22Rv1 (cell line): Measurements from ENCODE around the gene MAST3.

Experiments used
- H3K27ac ChIP-seq: fragments of 450-650 bp; 2 replicates; pipeline ENCODE4 v1.5.1; 2017
- CTCF ChIP-seq: fragments of 450-650 bp; IDR thresholded peaks from 2 replicates; pipeline ENCODE4 v1.5.1; 2017; ENCODE audit warnings: mild to moderate bottlenecking
- ZFX ChIP-seq: fragments of 450-650 bp; IDR thresholded peaks from 2 replicates; pipeline ENCODE4 v1.6.1; 2017; ENCODE audit warnings: antibody characterized with exemption, borderline replicate concordance

The MAST3 gene

DNA sequence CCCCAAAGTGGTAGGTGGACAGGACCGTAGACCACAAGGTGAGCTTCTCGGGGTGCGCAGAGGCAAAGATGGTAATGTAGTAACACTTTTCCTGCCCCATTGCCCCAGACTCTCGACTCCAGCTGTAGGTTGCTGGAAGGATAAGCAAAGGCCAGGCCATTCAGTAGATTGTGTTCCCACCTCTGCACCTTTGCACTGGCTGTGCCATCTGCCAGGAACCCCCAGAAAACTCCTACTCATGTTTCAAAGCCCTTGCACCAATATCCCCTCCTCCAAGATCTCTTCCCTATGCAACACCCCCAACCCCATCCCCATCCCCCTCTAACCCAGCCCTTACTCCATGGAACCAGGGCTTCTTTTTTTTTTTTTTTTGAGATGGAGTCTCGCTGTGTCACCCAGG lies 29.2 kb upstream of the MAST3 start:
- TF ChIP-seq ZFX = no peak
- no peak for TF ChIP-seq CTCF
- no peak overlapping the region for H3K27ac ChIP-seq

GRCh38 chr19:18069383-18069782 lies 28.2 kb upstream of the MAST3 start:
- H3K27ac ChIP-seq = no peak overlapping the region
- no peak for TF ChIP-seq ZFX
- no peak for TF ChIP-seq CTCF

GRCh38 chr19:18070181-18070580 lies 27.4 kb upstream of the MAST3 start:
- TF ChIP-seq CTCF (no peak), ZFX (no peak)
- H3K27ac ChIP-seq = no peak overlapping the region

GRCh38 chr19:18072335-18072734 lies 25.2 kb upstream of the MAST3 start:
- H3K27ac ChIP-seq = no peak overlapping the region
- TF ChIP-seq CTCF = no peak
- TF ChIP-seq ZFX = no peak

DNA sequence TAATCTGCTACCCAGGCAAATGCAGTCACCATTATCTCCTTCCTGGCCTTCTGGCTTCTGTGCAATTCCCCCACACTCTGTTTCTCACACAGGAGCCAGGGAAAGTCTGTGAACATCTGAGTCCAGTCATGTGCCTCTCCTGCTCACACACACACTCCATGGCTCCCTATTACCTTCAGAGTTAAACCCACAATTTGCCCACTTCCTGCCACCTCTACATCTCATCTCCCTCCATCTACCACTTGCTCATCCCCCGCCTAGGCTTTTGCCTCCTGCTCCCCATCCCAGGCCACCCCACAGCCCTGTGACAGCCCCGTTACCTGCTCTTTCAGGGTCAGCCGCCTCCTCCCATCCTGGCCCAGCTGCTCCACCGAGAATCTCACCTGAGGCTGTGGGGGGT lies 24.4 kb upstream of the MAST3 start:
- TF ChIP-seq ZFX (no peak), CTCF (no peak)
- H3K27ac ChIP-seq = no peak overlapping the region

DNA sequence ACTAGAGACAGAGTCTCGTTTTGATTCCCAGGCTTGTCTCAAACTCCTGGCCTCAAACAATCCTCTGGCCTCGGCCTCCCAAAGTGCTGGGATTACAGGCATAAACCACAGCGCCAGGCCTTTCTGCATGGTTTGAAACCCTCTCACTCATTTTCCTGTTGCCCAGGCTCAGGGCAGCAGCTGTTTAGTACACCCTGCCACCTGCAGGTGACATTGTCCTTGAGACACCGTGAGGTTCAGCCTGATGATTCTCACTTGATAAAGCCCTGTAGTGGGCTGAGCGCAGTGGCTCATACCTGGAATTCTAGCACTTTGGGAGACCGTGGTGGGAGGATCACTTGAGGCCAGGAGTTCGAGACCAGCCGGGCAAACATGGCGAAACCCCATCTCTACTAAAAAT lies 23.4 kb upstream of the MAST3 start:
- no peak overlapping the region for H3K27ac ChIP-seq
- no peak for TF ChIP-seq ZFX
- TF ChIP-seq CTCF = peak; percentile 38

DNA sequence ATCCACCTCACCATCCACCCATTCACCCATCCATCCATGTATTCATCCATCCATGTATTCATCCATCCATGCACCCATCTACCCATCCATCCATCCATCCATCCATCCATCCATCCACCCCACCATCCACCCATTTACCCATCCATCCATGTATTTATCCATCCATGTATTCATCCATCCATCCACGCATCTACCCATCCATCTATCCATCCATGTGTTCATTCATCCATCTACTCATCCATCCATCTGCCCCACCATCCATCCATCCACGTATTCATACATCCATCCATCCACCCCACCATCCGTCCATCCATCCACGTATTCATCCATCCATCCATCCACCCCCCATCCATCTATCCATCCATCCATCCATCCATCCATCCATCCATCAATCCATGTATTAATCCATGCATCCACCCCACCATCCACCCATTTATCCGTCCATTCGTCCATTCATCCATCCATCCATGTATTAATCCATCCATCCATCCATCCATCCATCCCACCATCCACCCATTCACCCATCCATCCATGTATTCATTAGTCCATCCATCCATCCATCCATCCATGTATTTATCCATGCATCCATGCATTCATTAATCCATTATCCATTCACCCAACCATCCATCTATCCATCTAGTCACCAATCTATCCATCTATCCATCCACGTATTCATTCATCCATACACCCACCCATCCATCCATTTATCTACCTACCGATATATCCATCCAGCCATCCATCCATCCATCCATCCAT lies 13.5 kb upstream of the MAST3 start:
- no peak overlapping the region for H3K27ac ChIP-seq
- no peak for TF ChIP-seq ZFX
- TF ChIP-seq CTCF = no peak
